ENCODE data around the gene CENPM. TPM values are rescaled to one million over a fixed set of nuclear protein-coding genes. Genes with fewer than 3 reads are reported as not detected.
A peak's percentile ranks its signal among the peaks of the same experiment; 100 is the strongest.

Gene CENPM
- total and polyA plus RNA-seq, 8 donors = 0.14 to 1.7 (median 0.62) TPM

DNA sequence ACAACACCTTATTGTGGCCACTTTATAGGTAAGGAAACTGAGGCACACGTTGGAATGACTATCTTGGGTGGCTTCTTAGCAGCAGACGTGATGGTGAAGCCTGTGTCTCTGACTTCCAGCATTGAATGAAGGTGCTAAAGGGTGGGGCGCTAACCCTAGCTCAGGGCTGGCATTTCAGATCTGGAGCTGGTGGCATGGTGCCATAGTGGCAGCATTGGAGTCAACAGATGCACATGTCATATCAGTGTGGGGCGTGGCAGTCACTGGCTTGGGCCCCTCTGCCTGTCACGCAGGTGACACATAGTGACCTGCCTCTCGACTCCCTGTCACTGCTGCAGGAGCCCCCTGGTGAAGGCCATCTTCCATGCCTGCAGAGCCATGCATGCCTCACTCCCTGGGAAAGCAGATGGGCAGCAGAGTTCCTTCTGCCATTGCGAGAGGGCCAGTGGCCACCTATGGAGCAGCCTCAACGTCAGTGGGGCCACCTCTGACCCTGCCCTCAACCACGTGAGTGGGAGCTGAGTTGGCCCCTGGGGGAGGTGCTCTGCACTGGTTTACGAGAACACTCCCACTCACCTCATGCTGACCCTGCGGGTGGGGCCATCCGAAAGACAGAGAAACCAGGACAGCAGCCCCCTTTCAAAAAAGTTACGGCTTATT, 46.8 kb downstream of the CENPM start:
- no peak overlapping the region for H3K4me3 ChIP-seq
- DNase-seq (peak in 1 of 6 donors; percentile 49), FAIRE-seq (no peak), ATAC-seq (no peak)
- 90% methylated on average over 13 of the region's 13 CpGs for WGBS, 2 donors
- no peaks in the 10 kb centered on the region for H3K9me3 ChIP-seq
- H3K27ac ChIP-seq = no peak overlapping the region
- intact Hi-C loops (cut with DNase I) = no loop called here
- no peaks in the 10 kb centered on the region for H3K4me1 ChIP-seq
- TF ChIP-seq, protein P1, sequence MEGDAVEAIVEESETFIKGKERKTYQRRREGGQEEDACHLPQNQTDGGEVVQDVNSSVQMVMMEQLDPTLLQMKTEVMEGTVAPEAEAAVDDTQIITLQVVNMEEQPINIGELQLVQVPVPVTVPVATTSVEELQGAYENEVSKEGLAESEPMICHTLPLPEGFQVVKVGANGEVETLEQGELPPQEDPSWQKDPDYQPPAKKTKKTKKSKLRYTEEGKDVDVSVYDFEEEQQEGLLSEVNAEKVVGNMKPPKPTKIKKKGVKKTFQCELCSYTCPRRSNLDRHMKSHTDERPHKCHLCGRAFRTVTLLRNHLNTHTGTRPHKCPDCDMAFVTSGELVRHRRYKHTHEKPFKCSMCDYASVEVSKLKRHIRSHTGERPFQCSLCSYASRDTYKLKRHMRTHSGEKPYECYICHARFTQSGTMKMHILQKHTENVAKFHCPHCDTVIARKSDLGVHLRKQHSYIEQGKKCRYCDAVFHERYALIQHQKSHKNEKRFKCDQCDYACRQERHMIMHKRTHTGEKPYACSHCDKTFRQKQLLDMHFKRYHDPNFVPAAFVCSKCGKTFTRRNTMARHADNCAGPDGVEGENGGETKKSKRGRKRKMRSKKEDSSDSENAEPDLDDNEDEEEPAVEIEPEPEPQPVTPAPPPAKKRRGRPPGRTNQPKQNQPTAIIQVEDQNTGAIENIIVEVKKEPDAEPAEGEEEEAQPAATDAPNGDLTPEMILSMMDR (IDR thresholded peaks at IDR 0.05) = no peak
- peaks cover 3 to 39% (median 20%) of the 10 kb centered on the region in 3 donors for H3K36me3 ChIP-seq
- no peaks in the 10 kb centered on the region for H3K27me3 ChIP-seq

DNA sequence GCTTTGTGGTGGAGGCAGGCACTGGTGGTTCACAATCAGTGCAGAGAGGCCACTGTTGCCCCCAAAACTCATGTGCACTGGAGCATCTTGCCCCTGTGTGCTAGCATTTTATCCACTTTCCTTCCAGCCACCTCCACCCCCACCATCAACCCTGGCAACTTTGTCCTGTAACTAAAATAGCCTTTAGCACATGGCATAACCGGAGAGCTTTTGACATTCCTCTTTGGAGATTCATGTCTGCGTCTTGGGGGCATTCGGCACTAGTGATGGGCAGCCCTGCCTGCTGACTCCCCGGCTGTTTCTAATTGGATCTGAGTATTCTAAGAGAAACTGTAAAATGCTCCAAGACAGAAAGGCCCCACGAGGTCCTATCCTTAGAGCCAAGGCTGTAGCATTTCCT, 47.8 kb downstream of the CENPM start:
- no peaks in the 10 kb centered on the region for H3K9me3 ChIP-seq
- no peak overlapping the region for H3K4me3 ChIP-seq
- no peak for DNase-seq
- no peaks in the 10 kb centered on the region for H3K4me1 ChIP-seq
- no peak overlapping the region for H3K27ac ChIP-seq
- H3K36me3 ChIP-seq = peaks cover under 1 to 37% (median 15%) of the 10 kb centered on the region in 3 donors
- ATAC-seq = no peak
- H3K27me3 ChIP-seq = no peaks in the 10 kb centered on the region
- 90 to 95% methylated on average over 5 of the region's 5 CpGs for WGBS, 2 donors
- TF ChIP-seq, protein P1 (IDR thresholded peaks at IDR 0.05) = no peak
- no peak for FAIRE-seq
- intact Hi-C loops (cut with DNase I) = no loop called here

GRCh38 chr22:41898645-41899044, 48.3 kb downstream of the CENPM start:
- no peak overlapping the region for H3K4me3 ChIP-seq
- H3K4me1 ChIP-seq = no peaks in the 10 kb centered on the region
- no peaks in the 10 kb centered on the region for H3K27me3 ChIP-seq
- intact Hi-C loops (cut with DNase I) = no loop called here
- H3K27ac ChIP-seq = no peak overlapping the region
- WGBS, 2 donors = 91 to 92% methylated on average over 11 of the region's 11 CpGs
- peaks cover 2 to 41% (median 15%) of the 10 kb centered on the region in 3 donors for H3K36me3 ChIP-seq
- H3K9me3 ChIP-seq = no peaks in the 10 kb centered on the region
- ATAC-seq (no peak), FAIRE-seq (no peak), DNase-seq (peak in 1 of 6 donors; percentile 28)
- TF ChIP-seq, protein P1 (IDR thresholded peaks at IDR 0.05) = no peak

DNA sequence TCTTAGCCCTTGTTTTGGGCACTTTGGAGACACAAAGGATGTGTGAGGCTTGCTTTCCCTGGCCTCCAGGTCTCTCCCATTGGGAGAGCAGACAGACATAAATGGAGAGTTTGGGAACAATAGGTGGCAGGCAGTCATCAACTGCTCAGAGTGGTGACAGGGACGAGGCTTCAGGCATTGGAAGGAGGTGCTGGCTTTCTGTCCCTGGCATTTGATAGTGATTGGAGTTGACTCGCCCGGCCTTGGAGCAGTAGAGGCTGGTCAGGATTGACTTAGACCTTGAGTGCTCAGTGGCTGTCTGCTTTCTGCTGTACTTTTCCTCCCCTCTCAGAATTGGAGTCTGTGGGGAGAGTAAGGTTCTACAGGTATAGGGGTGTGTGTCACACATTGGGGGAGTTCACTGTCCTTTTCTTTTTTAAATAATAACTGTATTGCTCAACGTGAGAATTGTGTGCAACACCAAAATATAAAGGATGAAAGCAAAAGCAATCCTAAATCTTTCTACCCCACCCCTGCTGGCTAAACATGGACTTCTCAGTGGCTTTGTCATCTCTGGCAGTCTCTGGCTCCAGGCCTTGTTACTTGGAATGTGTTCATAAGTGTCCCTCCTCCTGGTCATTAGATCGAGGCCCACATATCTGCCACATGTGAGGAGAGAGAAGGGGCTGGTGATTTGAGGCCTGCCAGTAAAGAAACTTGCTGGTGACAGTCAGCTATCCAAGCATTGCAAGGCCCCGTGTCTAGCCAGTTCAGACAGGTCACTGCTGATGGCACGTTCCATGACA, 53.2 kb downstream of the CENPM start:
- intact Hi-C loops (cut with DNase I) = no loop called here
- Histone ChIP-seq H3K36me3 (peaks cover 2 to 43% (median 10%) of the 10 kb centered on the region in 3 donors), H3K4me3 (no peak overlapping the region), H3K4me1 (no peaks in the 10 kb centered on the region), H3K27ac (no peak overlapping the region), H3K9me3 (no peaks in the 10 kb centered on the region), H3K27me3 (no peaks in the 10 kb centered on the region)
- TF ChIP-seq, protein P1 (IDR thresholded peaks at IDR 0.05) = no peak
- DNase-seq (no peak), ATAC-seq (no peak), FAIRE-seq (no peak)
- WGBS, 2 donors = 84 to 86% methylated on average over 7 of the region's 7 CpGs

DNA sequence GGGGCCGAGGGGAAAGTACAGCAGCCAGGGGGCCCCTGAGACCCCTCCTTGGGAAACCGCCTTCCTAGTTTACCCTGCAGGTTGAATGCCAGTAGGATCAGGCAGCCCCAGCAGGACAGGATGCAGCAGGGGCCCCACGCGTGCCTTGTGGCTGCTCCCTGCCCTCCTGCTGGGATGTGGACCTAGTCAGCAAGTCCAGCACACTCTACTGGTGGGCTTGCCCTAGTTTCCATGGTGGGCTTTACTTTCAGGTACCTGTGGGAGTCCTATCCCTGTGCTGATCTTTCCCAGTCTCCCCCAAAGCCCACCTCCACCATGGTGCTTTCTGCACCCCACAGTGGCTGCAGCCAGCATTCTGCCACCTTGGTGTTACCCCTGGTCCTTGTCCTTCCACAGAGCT, 54.2 kb downstream of the CENPM start:
- Histone ChIP-seq H3K27me3 (no peaks in the 10 kb centered on the region), H3K27ac (no peak overlapping the region), H3K4me1 (no peaks in the 10 kb centered on the region), H3K9me3 (no peaks in the 10 kb centered on the region), H3K4me3 (no peak overlapping the region), H3K36me3 (peaks cover 2 to 48% (median 7%) of the 10 kb centered on the region in 3 donors)
- intact Hi-C loops (cut with DNase I) = no loop called here
- FAIRE-seq (no peak), DNase-seq (peak in 1 of 6 donors; percentile 34), ATAC-seq (no peak)
- TF ChIP-seq, protein P1 (IDR thresholded peaks at IDR 0.05) = no peak
- 89 to 90% methylated on average over 4 of the region's 4 CpGs for WGBS, 2 donors
